H9 (cell line): ENCODE data around the gene OR6K6. TPM values are rescaled to one million over a fixed set of nuclear protein-coding genes. Genes with fewer than 3 reads are reported as not detected.

ENCODE experiments used
- DNase-seq: peaks from one replicate; pipeline ENCODE4 v3.0.0-alpha.2; 2017
- H2AFZ ChIP-seq: one replicate; pipeline ENCODE4 v1.6.1; 2013; ENCODE audit warnings: mild to moderate bottlenecking, low read length, control low read depth, moderate library complexity
- H2AK5ac ChIP-seq: 2 replicates; pipeline ENCODE4 v1.6.1; 2013; ENCODE audit warnings: low read length, control low read depth, mixed read lengths; ENCODE audit not compliant: insufficient read length
- H2BK120ac ChIP-seq: one replicate; pipeline ENCODE4 v1.6.1; 2013; ENCODE audit warnings: low read depth, mild to moderate bottlenecking, low read length, control low read depth, inconsistent platforms; ENCODE audit not compliant: poor library complexity, severe bottlenecking
- H2BK12ac ChIP-seq: 2 replicates; pipeline ENCODE4 v1.6.1; 2013; ENCODE audit warnings: low read length, control low read depth, mixed read lengths, low read depth; ENCODE audit not compliant: insufficient read length
- H2BK15ac ChIP-seq: 2 replicates; pipeline ENCODE4 v1.6.1; 2013; ENCODE audit warnings: low read depth, low read length, control low read depth
- H2BK20ac ChIP-seq: one replicate; pipeline ENCODE4 v1.6.1; 2013; ENCODE audit warnings: low read depth, mild to moderate bottlenecking, low read length, control low read depth, inconsistent platforms; ENCODE audit not compliant: poor library complexity, severe bottlenecking
- H2BK5ac ChIP-seq: 2 replicates; pipeline ENCODE4 v1.6.1; 2013; ENCODE audit warnings: low read length, control low read depth, mixed read lengths; ENCODE audit not compliant: insufficient read length
- H3K14ac ChIP-seq: 2 replicates; pipeline ENCODE4 v1.6.1; 2013; ENCODE audit warnings: low read length, control low read depth; ENCODE audit not compliant: insufficient read depth
- H3K18ac ChIP-seq: 2 replicates; pipeline ENCODE4 v1.6.1; 2013; ENCODE audit warnings: low read depth, mild to moderate bottlenecking, mixed read lengths, low read length, control low read depth; ENCODE audit not compliant: insufficient read length
- H3K23ac ChIP-seq: 2 replicates; pipeline ENCODE4 v1.6.1; 2013; ENCODE audit warnings: low read length, control low read depth, mixed read lengths, low read depth; ENCODE audit not compliant: insufficient read length
- H3K23me2 ChIP-seq: 2 replicates; pipeline ENCODE4 v1.6.1; 2013; ENCODE audit warnings: low read depth, mild to moderate bottlenecking, mixed read lengths, low read length, control low read depth; ENCODE audit not compliant: insufficient read length, poor library complexity, severe bottlenecking
- H3K27ac ChIP-seq: 2 replicates; pipeline ENCODE4 v1.5.1; 2013; ENCODE audit warnings: low read length, control low read depth, mixed read lengths, low read depth; ENCODE audit not compliant: insufficient read length
- H3K27me3 ChIP-seq: 2 replicates; pipeline ENCODE4 v1.6.1; 2013; ENCODE audit warnings: low read length, control low read depth, inconsistent platforms; ENCODE audit not compliant: insufficient read depth
- H3K4ac ChIP-seq: 2 replicates; pipeline ENCODE4 v1.6.1; 2013; ENCODE audit warnings: low read depth, mild to moderate bottlenecking, control low read depth, inconsistent platforms, low read length, moderate library complexity
- H3K4me1 ChIP-seq: 2 replicates; pipeline ENCODE4 v1.6.1; 2013; ENCODE audit warnings: low read length, control low read depth, inconsistent platforms; ENCODE audit not compliant: insufficient read depth
- H3K4me2 ChIP-seq: 2 replicates; pipeline ENCODE4 v1.6.1; 2013; ENCODE audit warnings: low read length, control low read depth, mixed read lengths; ENCODE audit not compliant: insufficient read length, insufficient read depth
- H3K56ac ChIP-seq: 2 replicates; pipeline ENCODE4 v1.6.1; 2013; ENCODE audit warnings: low read depth, mild to moderate bottlenecking, mixed read lengths, low read length, control low read depth; ENCODE audit not compliant: insufficient read length
- H3K79me1 ChIP-seq: 2 replicates; pipeline ENCODE4 v1.6.1; 2013; ENCODE audit warnings: low read depth, mild to moderate bottlenecking, moderate library complexity, low read length, control low read depth, inconsistent platforms; ENCODE audit not compliant: insufficient read depth, poor library complexity, severe bottlenecking
- H3K79me2 ChIP-seq: 2 replicates; pipeline ENCODE4 v1.6.1; 2013; ENCODE audit warnings: low read length, control low read depth, inconsistent platforms; ENCODE audit not compliant: insufficient read depth
- H3K9ac ChIP-seq: 2 replicates; pipeline ENCODE4 v1.6.1; 2013; ENCODE audit warnings: low read length, control low read depth, mixed read lengths; ENCODE audit not compliant: insufficient read length; ENCODE audit errors: extremely low read depth
- H3K9me3 ChIP-seq: one replicate; pipeline ENCODE4 v1.6.1; 2013; ENCODE audit warnings: low read depth, low read length, inconsistent platforms; ENCODE audit not compliant: control insufficient read depth
- H3T11ph ChIP-seq: one replicate; pipeline ENCODE4 v1.6.1; 2013; ENCODE audit warnings: mild to moderate bottlenecking, low read length, control low read depth, inconsistent platforms
- H4K20me1 ChIP-seq: one replicate; pipeline ENCODE4 v1.6.1; 2013; ENCODE audit not compliant: control insufficient read depth, insufficient read length, insufficient read depth
- H4K5ac ChIP-seq: 2 replicates; pipeline ENCODE4 v1.6.1; 2013; ENCODE audit warnings: low read depth, mild to moderate bottlenecking, mixed read lengths, low read length, control low read depth; ENCODE audit not compliant: insufficient read length
- H4K8ac ChIP-seq: replicated peaks from 2 replicates; pipeline ENCODE4 v1.6.1; 2013; ENCODE audit warnings: low read length, control low read depth, mixed read lengths, low read depth; ENCODE audit not compliant: insufficient read length
- H4K91ac ChIP-seq: 2 replicates; pipeline ENCODE4 v1.6.1; 2013; ENCODE audit warnings: low read depth, mild to moderate bottlenecking, moderate library complexity, mixed read lengths, low read length, control low read depth; ENCODE audit not compliant: insufficient read length
- H3K27ac Mint-ChIP-seq, 3 experiments: 2 replicates in 2 of 3; 3 replicates in 1 of 3; pipeline ENCODE4 v1.8.0; 2020 to 2021; ENCODE audit warnings: mixed read lengths in 3 of 3, mild to moderate bottlenecking in 1 of 3, moderate library complexity in 1 of 3
- H3K27me3 Mint-ChIP-seq: 2 replicates; pipeline ENCODE4 v1.8.0; 2021; ENCODE audit warnings: low read depth, mild to moderate bottlenecking, moderate library complexity, mixed read lengths
- H3K36me3 Mint-ChIP-seq, 3 experiments: 2 replicates in 2 of 3; 3 replicates in 1 of 3; pipeline ENCODE4 v1.8.0; 2020 to 2021; ENCODE audit warnings: low read depth in 3 of 3, mixed read lengths in 3 of 3; ENCODE audit not compliant: insufficient read depth in 1 of 3
- H3K4me1 Mint-ChIP-seq, 2 experiments: 2 replicates each; pipeline ENCODE4 v1.8.0; 2020; ENCODE audit warnings: mixed read lengths in 2 of 2
- H3K4me3 Mint-ChIP-seq, 2 experiments: 2 replicates in 1 of 2; 3 replicates in 1 of 2; pipeline ENCODE4 v1.8.0; 2020 to 2021; ENCODE audit warnings: mild to moderate bottlenecking in 2 of 2, mixed read lengths in 2 of 2, moderate library complexity in 1 of 2
- H3K9me3 Mint-ChIP-seq, 2 experiments: 2 replicates in 1 of 2; 3 replicates in 1 of 2; pipeline ENCODE4 v1.8.0; 2020; ENCODE audit warnings: mild to moderate bottlenecking in 2 of 2, mixed read lengths in 2 of 2, moderate library complexity in 1 of 2
- CTCF ChIP-seq: fragments of 200-600 bp; sonication (generic); conservative IDR thresholded peaks from 3 replicates; pipeline ENCODE4 v1.8.0; 2021; ENCODE audit warnings: antibody characterized with exemption, mild to moderate bottlenecking
- WGBS: extraction: QIAGEN DNeasy Blood & Tissue Kit; methylation state at CpG from one replicate; pipeline ENCODE4 v1.1.7; 2013; ENCODE audit warnings: missing lambda C conversion rate, low lambda C conversion rate, mixed read lengths; ENCODE audit not compliant: insufficient read length; ENCODE audit errors: extremely low coverage; 5-methylcytosine and 5-hydroxymethylcytosine counted together
- total RNA-seq: library from RNA; stranded (reverse); gene quantifications from 2 replicates; pipeline ENCODE4 v1.2.1, GENCODE V29; 2021

The OR6K6 gene
- total RNA-seq, 1 experiment from 2014 or later: not detected

DNA sequence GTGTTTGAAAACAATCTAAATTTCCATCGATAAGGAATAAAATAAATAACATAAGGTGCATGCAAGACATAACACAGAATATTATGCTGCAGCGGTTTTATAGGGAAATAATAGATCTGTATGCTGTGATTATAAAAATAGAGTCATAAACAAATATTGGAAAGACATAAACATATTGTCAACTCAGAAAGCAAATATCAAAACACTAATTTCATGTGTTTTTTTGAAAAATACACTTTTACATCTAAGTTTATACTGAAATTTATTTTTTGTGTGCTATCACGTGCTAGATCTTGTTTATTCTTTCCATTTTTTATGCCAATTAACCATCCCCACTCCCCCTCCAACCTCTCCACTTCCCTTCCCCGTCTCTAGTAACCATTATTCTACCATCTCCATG, 43.4 kb upstream of the OR6K6 start:
- H3K79me1 ChIP-seq: no peaks in the 10 kb centered on the region
- no peak overlapping the region for H3K14ac ChIP-seq
- H3K4me2 ChIP-seq: no peak overlapping the region
- no peak overlapping the region for H2BK15ac ChIP-seq
- H3T11ph ChIP-seq: no peak overlapping the region
- no peak overlapping the region for H2AFZ ChIP-seq
- Mint-ChIP-seq H3K36me3 (no peaks in the 10 kb centered on the region), H3K27ac (no peak overlapping the region), H3K4me3 (no peak overlapping the region), H3K4me1 (no peaks in the 10 kb centered on the region), H3K9me3 (no peaks in the 10 kb centered on the region), H3K27me3 (no peaks in the 10 kb centered on the region; the same call in 1 of the 2 replicates)
- no peaks in the 10 kb centered on the region for H3K9me3 ChIP-seq
- 100% methylated on average over 1 of the region's 4 CpGs for WGBS
- no peak overlapping the region for H4K8ac ChIP-seq
- no peak overlapping the region for H3K18ac ChIP-seq
- TF ChIP-seq CTCF: no peak
- no peak overlapping the region for H3K23ac ChIP-seq
- H3K27ac ChIP-seq: no peak overlapping the region
- H2BK120ac ChIP-seq: no peak overlapping the region
- H4K20me1 ChIP-seq: no peaks in the 10 kb centered on the region
- H2AK5ac ChIP-seq: no peak overlapping the region
- H4K91ac ChIP-seq: no peak overlapping the region
- H4K5ac ChIP-seq: no peak overlapping the region
- H3K9ac ChIP-seq: no peak overlapping the region
- H2BK5ac ChIP-seq: no peak overlapping the region
- H3K4ac ChIP-seq: no peak overlapping the region
- no peaks in the 10 kb centered on the region for H3K23me2 ChIP-seq
- no peak overlapping the region for H2BK20ac ChIP-seq
- no peak overlapping the region for H2BK12ac ChIP-seq
- DNase-seq: no peak
- H3K4me1 ChIP-seq: no peaks in the 10 kb centered on the region
- no peaks in the 10 kb centered on the region for H3K79me2 ChIP-seq
- H3K56ac ChIP-seq: no peak overlapping the region
- H3K27me3 ChIP-seq: no peaks in the 10 kb centered on the region
